ENCODE results near the gene LAMTOR4. TPM values are rescaled to one million over a fixed set of nuclear protein-coding genes. Genes with fewer than 3 reads are reported as not detected.
"Not testable (repeated sequence)": the region's sequence is repeated elsewhere in the genome, so short reads cannot be mapped to it uniquely, and the experiment has no call there.

LAMTOR4 gene
- total and polyA plus RNA-seq, 2 donors (not counting 1 experiment from before 2014, with no cell fraction given) = 214 to 448 TPM

- 87% methylated on average over 5 of the region's 6 CpGs for WGBS (ENCODE audit: insufficient coverage)
- POLR2A ChIA-PET = not testable (repeated sequence)
These were observed 34.4 kb downstream of the LAMTOR4 start for GRCh38 chr7:100183090-100183489.

GRCh38 chr7:100185726-100186125 is 37.0 kb downstream of the LAMTOR4 start:
- Histone ChIP-seq H3K4me2 (replicated peaks; ENCODE audit: low read depth, low read length, poor library complexity, severe bottlenecking) (no peak overlapping the region), H3K27me3 (replicated peaks in 1 of 4; ENCODE audit: control extremely low read depth in 1 of 4, control insufficient read depth in 3 of 4, insufficient read depth in 4 of 4, low read length in 3 of 4) (no peaks in the 10 kb centered on the region), H3K36me3 (replicated peaks in 1 of 2; ENCODE audit: control extremely low read depth in 1 of 2, control insufficient read depth in 1 of 2, extremely low read depth in 1 of 2, insufficient read depth in 2 of 2, low read length in 1 of 2) (no peaks in the 10 kb centered on the region), H3K27ac (ENCODE audit: low read length in 2 of 2) (no peak overlapping the region), H3K79me2 (ENCODE audit: control insufficient read depth, insufficient read depth, low read length) (no peaks in the 10 kb centered on the region), H4K20me1 (ENCODE audit: control insufficient read depth, insufficient read depth, low read length, poor library complexity, severe bottlenecking) (no peaks in the 10 kb centered on the region), H3K9me3 (ENCODE audit: control extremely low read depth in 1 of 3, control insufficient read depth in 2 of 3, insufficient read depth in 1 of 3, low read length in 2 of 3) (peaks cover 0 to 2% (median 0%) of the 10 kb centered on the region in 3 donors), H3K9ac (ENCODE audit: low read length) (no peak overlapping the region), H3K4me1 (ENCODE audit: control insufficient read depth in 2 of 2, insufficient read depth in 2 of 2, low read length in 2 of 2) (peaks cover 12 to 14% of the 10 kb centered on the region in 2 donors), H2AFZ (ENCODE audit: insufficient read depth, low read depth, low read length, poor library complexity, severe bottlenecking) (no peak overlapping the region), H3K4me3 (ENCODE audit: control extremely low read depth in 1 of 5, extremely low read depth in 1 of 5, insufficient read depth in 1 of 5, low read depth in 2 of 5, low read length in 4 of 5) (no peak overlapping the region)
- no peak for TF ChIP-seq CTCF (IDR thresholded peaks at IDR 0.05)
- CTCF ChIA-PET = interaction anchor here (1.0 to 2.5 kb wide), 3 partner anchors 25 to 53 kb away, joined by 3 to 8 read pairs (median 4); no protein-coding TSS in a partner anchor
- ATAC-seq (ENCODE audit: low read depth) (no peak), DNase-seq (no peak)
- Mint-ChIP-seq H3K27me3 (no peaks in the 10 kb centered on the region), H3K27ac (no peak overlapping the region), H3K4me3 (no peak overlapping the region), H3K4me1 (peaks cover 17% of the 10 kb centered on the region), H3K9me3 (ENCODE audit: insufficient read depth) (no peaks in the 10 kb centered on the region)
- POLR2A ChIA-PET = no interaction called here
- intact Hi-C loops (cut with micrococcal nuclease) = no loop called here
- WGBS (ENCODE audit: insufficient coverage) = 100% methylated on average over 1 of the region's 2 CpGs

More at GRCh38 chr7:100183090-100183489, 34.4 kb downstream of the LAMTOR4 start:
- CTCF ChIA-PET = interaction anchor here (1.1 to 1.2 kb wide), 2 partner anchors 50 to 225 kb away, joined by 3 to 4 read pairs; no protein-coding TSS in a partner anchor
- DNase-seq; H3K4me3 ChIP-seq (ENCODE audit: control extremely low read depth in 1 of 5, extremely low read depth in 1 of 5, insufficient read depth in 1 of 5, low read depth in 2 of 5, low read length in 4 of 5); H3K79me2 ChIP-seq (ENCODE audit: control insufficient read depth, insufficient read depth, low read length); H3K4me2 ChIP-seq (replicated peaks; ENCODE audit: low read depth, low read length, poor library complexity, severe bottlenecking); H4K20me1 ChIP-seq (ENCODE audit: control insufficient read depth, insufficient read depth, low read length, poor library complexity, severe bottlenecking); H3K27ac Mint-ChIP-seq; H3K27ac ChIP-seq (ENCODE audit: low read length in 2 of 2); intact Hi-C loops (cut with micrococcal nuclease); H3K27me3 Mint-ChIP-seq; H3K27me3 ChIP-seq (replicated peaks in 1 of 4; ENCODE audit: control extremely low read depth in 1 of 4, control insufficient read depth in 3 of 4, insufficient read depth in 4 of 4, low read length in 3 of 4); H3K4me1 Mint-ChIP-seq; ATAC-seq (ENCODE audit: low read depth); H3K4me1 ChIP-seq (ENCODE audit: control insufficient read depth in 2 of 2, insufficient read depth in 2 of 2, low read length in 2 of 2); H3K9me3 Mint-ChIP-seq (ENCODE audit: insufficient read depth); H3K4me3 Mint-ChIP-seq; H3K36me3 ChIP-seq (replicated peaks in 1 of 2; ENCODE audit: control extremely low read depth in 1 of 2, control insufficient read depth in 1 of 2, extremely low read depth in 1 of 2, insufficient read depth in 2 of 2, low read length in 1 of 2); H3K9ac ChIP-seq (ENCODE audit: low read length); H2AFZ ChIP-seq (ENCODE audit: insufficient read depth, low read depth, low read length, poor library complexity, severe bottlenecking): not testable (repeated sequence)
- peaks cover 0 to 11% (median under 1%) of the 10 kb centered on the region in 3 donors for H3K9me3 ChIP-seq (ENCODE audit: control extremely low read depth in 1 of 3, control insufficient read depth in 2 of 3, insufficient read depth in 1 of 3, low read length in 2 of 3)
